K562 (cell line): ENCODE results near the gene ATMIN. TPM values are rescaled to one million over a fixed set of nuclear protein-coding genes. Genes with fewer than 3 reads are reported as not detected.

Experiments used
- ARID3B ChIP-seq: fragments of 250-450 bp; sonication (Bioruptor Pico); IDR thresholded peaks from 2 replicates; pipeline ENCODE4 v1.4.0; 2020; ENCODE audit warnings: borderline replicate concordance
- E2F4 ChIP-seq: sonication (generic); formaldehyde crosslinking; IDR thresholded peaks from 2 replicates; pipeline ENCODE4 v1.8.0; 2022; ENCODE audit warnings: mild to moderate bottlenecking, low read depth, missing genetic modification reagents
- HCFC1 ChIP-seq: IDR thresholded peaks from 2 replicates; pipeline ENCODE4 v1.6.1; 2012; ENCODE audit warnings: low read depth, low read length, improper control_type of control experiment
- ID3 ChIP-seq, 2 experiments: fragments of 250-450 bp in 1 of 2; fragments of 450-650 bp in 1 of 2; sonication (Bioruptor Pico) in 1 of 2; IDR thresholded peaks; 2 replicates each; pipeline versions ENCODE4 v1.6.1 to v1.8.0; 2016 to 2021; ENCODE audit warnings: mild to moderate bottlenecking in 2 of 2, moderate library complexity in 2 of 2, missing compliant biosample characterization in 1 of 2, missing genetic modification characterization in 1 of 2
- MTA3 ChIP-seq: fragments of 450-650 bp; formaldehyde crosslinking; IDR thresholded peaks from 2 replicates; pipeline ENCODE4 v1.6.1; 2017; ENCODE audit warnings: mild to moderate bottlenecking, borderline replicate concordance
- NBN ChIP-seq: fragments of 450-650 bp; IDR thresholded peaks from 2 replicates; pipeline ENCODE4 v1.6.1; 2016; ENCODE audit warnings: low read depth, mild to moderate bottlenecking
- PHB2 ChIP-seq: fragments of 450-650 bp; IDR thresholded peaks from 2 replicates; pipeline ENCODE4 v1.6.1; 2017; ENCODE audit warnings: low read depth
- SRSF7 ChIP-seq: fragments of 200-400 bp; formaldehyde crosslinking; optimal IDR thresholded peaks from 2 replicates; pipeline ENCODE3; 2017; ENCODE audit warnings: mild to moderate bottlenecking, low read depth, low read length
- ZBTB12 ChIP-seq: fragments of 250-450 bp; sonication (Bioruptor Pico); IDR thresholded peaks from 2 replicates; pipeline ENCODE4 v1.4.0; 2020
- ZBTB8A ChIP-seq: fragments of 450-650 bp; IDR thresholded peaks from 2 replicates; pipeline ENCODE4 v1.6.1; 2018; ENCODE audit warnings: mild to moderate bottlenecking, moderate library complexity; ENCODE audit not compliant: partially characterized antibody
- ZEB2 ChIP-seq: fragments of 450-650 bp; IDR thresholded peaks from 2 replicates; pipeline ENCODE4 v1.6.1; 2016
- ZFPM2 ChIP-seq: fragments of 250-450 bp; sonication (Bioruptor Pico); IDR thresholded peaks from 2 replicates; pipeline ENCODE4 v1.5.1; 2022; ENCODE audit warnings: mild to moderate bottlenecking
- ZNF232 ChIP-seq: sonication (generic); formaldehyde crosslinking; IDR thresholded peaks from 2 replicates; pipeline ENCODE4 v1.8.0; 2022; ENCODE audit warnings: mild to moderate bottlenecking, missing genetic modification reagents
- ZNF324 ChIP-seq: fragments of 250-450 bp; sonication (Bioruptor Pico); IDR thresholded peaks from 2 replicates; pipeline ENCODE4 v1.4.0; 2020; ENCODE audit warnings: mild to moderate bottlenecking
- ZNF57 ChIP-seq: fragments of 450-650 bp; formaldehyde crosslinking; IDR thresholded peaks from 2 replicates; pipeline ENCODE4 v1.4.0; 2020; ENCODE audit warnings: mild to moderate bottlenecking, moderate library complexity
- polyA plus RNA-seq, 8 experiments: library from polyadenylated mRNA; depleted of rRNA in 4 of 8; stranded (reverse) in 5 of 8; unstranded in 3 of 8; fragments of >200 nt; fragmentation: Nextera tagmentation in 2 of 8; fragmentation: Illumina TruSeq in 1 of 8; extraction: Ambion mirVana in 2 of 8; extraction: Trizol in 1 of 8; gene quantifications; 2 replicates each; pipeline versions ENCODE4 v1.2.1 to v1.2.3, GENCODE V29; 2011 to 2014; ENCODE audit warnings: inconsistent platforms in 1 of 8, missing spikeins in 1 of 8
- total RNA-seq, 7 experiments: library from RNA; depleted of rRNA in 6 of 7; stranded (reverse); fragments of >200 nt in 6 of 7; fragmentation: Illumina TruSeq in 2 of 7; extraction: Trizol in 2 of 7; gene quantifications; 2 replicates each; pipeline versions ENCODE4 v1.2.1 to v1.2.3, GENCODE V29; 2011 to 2021; ENCODE audit warnings: low replicate concordance in 1 of 7
- TF ChIP-seq, protein P1 (sequence below): fragments of 450-650 bp; formaldehyde crosslinking; IDR thresholded peaks from 2 replicates; pipeline ENCODE4 v1.4.0; 2020; ENCODE audit warnings: mild to moderate bottlenecking
- TF ChIP-seq, protein P2 (sequence below): sonication (generic); formaldehyde crosslinking; IDR thresholded peaks from 2 replicates; pipeline ENCODE4 v1.8.1; 2023; ENCODE audit warnings: mild to moderate bottlenecking, missing genetic modification reagents
- TF ChIP-seq, protein P3 (sequence below): fragments of 250-450 bp; sonication (Bioruptor Pico); IDR thresholded peaks from 2 replicates; pipeline ENCODE4 v1.8.0; 2022; ENCODE audit warnings: inconsistent platforms, mild to moderate bottlenecking, moderate library complexity, borderline replicate concordance

Gene ATMIN
- total and polyA plus RNA-seq, 9 of the 15 experiments (the other 6 are each of a cell fraction or from before 2014, with no cell fraction given), result 6.7 to 40.9 (median 23.4) TPM

DNA sequence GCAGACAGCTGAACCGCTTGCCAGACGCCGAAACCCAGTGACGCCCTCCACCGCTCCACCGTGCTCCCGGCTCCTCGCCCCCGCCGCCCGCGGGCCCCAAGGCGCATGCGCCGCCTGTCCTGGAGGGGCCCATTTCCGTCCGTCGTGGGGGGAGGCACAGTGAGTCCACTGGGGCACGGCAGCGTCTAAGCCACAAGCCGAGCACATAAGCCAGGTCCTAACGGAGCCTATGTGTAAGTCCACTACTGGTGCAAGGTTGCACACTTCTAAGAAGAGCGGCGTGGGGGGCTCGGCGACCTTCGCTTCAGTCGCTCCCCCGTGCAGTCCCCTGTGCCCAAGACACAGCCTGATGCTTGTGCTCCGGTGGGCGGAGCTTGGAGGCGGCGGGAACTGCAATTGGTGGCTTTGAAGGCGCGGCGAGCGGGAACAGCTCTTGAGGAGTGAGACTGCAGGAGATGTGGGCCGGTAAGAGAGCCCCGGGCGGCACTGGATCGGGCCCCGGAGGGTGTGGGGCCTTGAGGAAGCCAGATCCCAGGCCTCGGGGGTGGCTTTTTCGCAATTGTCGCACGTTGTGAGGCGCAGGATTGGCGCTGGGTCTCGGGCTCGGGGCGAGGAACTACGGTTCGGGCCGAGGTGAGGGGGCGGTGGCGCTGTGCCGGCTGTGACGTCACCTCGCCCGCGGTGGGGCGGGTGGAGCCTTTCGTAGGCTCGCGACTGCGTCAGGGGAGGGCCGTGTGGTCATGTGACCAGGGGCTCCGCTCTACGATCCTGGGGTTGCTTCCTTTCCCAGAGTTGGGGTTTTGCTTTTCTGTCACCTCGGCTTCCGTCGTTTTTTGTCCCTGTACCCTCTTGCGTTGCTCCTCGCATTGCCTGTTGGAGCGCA lies 28.6 kb upstream of the ATMIN start, which contains the start of the genes CENPN and CMC2 (continued):
- peak; percentile 95 for TF ChIP-seq MTA3
- peak; percentile 97 for TF ChIP-seq NBN
- no peak for TF ChIP-seq ID3 (CRISPR knock-in tag; IDR thresholded peaks at IDR 0.05)
- TF ChIP-seq ID3 (tag; IDR thresholded peaks at IDR 0.05), result peak; percentile 13; the same call in 1 of the 2 replicates
- TF ChIP-seq HCFC1, result peak; percentile 49
- peak; percentile 67; the same call in 1 of the 2 replicates for TF ChIP-seq ZNF232
- peak; percentile 75; the same call in 1 of the 2 replicates for TF ChIP-seq ARID3B (CRISPR knock-in tag)
- no peak for TF ChIP-seq ZFPM2 (CRISPR knock-in tag)
- TF ChIP-seq ZNF324 (CRISPR knock-in tag), result no peak
- peak; percentile 74; the same call in 1 of the 2 replicates for TF ChIP-seq ZEB2
- no peak for TF ChIP-seq PHB2
- TF ChIP-seq E2F4, result peak; percentile 99
- 0 out of 2 replicates have a peak, but pooled peaks have one; percentile 27 for TF ChIP-seq ZNF57 (CRISPR knock-in tag)
- TF ChIP-seq, protein P1, sequence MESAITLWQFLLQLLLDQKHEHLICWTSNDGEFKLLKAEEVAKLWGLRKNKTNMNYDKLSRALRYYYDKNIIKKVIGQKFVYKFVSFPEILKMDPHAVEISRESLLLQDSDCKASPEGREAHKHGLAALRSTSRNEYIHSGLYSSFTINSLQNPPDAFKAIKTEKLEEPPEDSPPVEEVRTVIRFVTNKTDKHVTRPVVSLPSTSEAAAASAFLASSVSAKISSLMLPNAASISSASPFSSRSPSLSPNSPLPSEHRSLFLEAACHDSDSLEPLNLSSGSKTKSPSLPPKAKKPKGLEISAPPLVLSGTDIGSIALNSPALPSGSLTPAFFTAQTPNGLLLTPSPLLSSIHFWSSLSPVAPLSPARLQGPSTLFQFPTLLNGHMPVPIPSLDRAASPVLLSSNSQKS (CRISPR knock-in tag), result peak; percentile 51; the same call in 1 of the 2 replicates
- TF ChIP-seq, protein P2, sequence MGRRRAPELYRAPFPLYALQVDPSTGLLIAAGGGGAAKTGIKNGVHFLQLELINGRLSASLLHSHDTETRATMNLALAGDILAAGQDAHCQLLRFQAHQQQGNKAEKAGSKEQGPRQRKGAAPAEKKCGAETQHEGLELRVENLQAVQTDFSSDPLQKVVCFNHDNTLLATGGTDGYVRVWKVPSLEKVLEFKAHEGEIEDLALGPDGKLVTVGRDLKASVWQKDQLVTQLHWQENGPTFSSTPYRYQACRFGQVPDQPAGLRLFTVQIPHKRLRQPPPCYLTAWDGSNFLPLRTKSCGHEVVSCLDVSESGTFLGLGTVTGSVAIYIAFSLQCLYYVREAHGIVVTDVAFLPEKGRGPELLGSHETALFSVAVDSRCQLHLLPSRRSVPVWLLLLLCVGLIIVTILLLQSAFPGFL, result no peak
- TF ChIP-seq, protein P3, sequence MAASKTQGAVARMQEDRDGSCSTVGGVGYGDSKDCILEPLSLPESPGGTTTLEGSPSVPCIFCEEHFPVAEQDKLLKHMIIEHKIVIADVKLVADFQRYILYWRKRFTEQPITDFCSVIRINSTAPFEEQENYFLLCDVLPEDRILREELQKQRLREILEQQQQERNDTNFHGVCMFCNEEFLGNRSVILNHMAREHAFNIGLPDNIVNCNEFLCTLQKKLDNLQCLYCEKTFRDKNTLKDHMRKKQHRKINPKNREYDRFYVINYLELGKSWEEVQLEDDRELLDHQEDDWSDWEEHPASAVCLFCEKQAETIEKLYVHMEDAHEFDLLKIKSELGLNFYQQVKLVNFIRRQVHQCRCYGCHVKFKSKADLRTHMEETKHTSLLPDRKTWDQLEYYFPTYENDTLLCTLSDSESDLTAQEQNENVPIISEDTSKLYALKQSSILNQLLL (CRISPR knock-in tag), result 0 out of 2 replicates have a peak, but pooled peaks have one; percentile 5
- TF ChIP-seq ZBTB12 (CRISPR knock-in tag), result peak; percentile 85
- TF ChIP-seq ZBTB8A, result no peak
- TF ChIP-seq SRSF7, result no peak
